ENCODE data around the gene NETO2.
"Not testable (repeated sequence)": the region's sequence is repeated elsewhere in the genome, so short reads cannot be mapped to it uniquely, and the experiment has no call there.

Gene NETO2

GRCh38 chr16:47063011-47063724 lies 80.6 kb downstream of the NETO2 start:
- no peak for DNase-seq

- no peak for DNase-seq
Observed at GRCh38 chr16:47061204-47061603, 82.5 kb downstream of the NETO2 start.

DNA sequence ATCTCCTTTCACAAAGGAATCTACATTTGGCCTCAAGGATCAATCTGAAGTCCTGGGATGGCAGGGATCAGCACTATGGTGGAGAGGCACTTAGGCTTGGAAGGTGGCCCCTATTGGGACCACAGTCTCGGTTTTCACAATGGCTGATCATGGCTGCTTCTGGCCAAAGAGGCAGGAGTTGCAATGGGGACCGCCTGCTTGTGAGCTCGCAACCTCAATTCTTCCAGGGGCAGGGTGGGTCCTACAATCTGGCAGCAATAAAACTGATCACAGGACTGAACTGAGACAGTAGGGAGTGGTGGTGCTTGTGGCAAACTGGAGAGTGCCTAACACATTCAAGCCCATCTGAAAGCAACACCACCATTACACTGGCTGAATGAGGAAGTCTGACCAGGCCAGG lies 83.1 kb downstream of the NETO2 start:
- DNase-seq: no peak

DNA sequence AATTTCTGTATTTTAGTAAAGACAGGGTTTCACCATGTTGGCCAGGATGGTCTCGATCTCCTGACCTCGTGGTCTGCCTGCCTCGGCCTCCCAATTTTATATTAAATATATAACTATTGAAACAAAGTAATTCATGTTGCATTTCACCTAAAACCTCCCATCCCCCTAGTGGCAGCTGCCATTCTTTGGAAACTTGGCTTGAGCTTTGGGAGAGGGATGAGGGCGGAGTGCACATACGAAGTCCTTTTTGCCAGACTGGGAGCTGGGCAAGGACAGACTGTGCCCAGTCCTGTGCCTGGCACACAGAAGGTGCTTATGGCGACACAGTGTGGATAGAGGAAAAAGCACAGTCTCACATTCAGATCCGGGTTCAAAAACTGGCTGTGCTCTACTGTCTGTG lies 83.8 kb downstream of the NETO2 start:
- no peak for DNase-seq

- not testable (repeated sequence) for DNase-seq
Observed at GRCh38 chr16:47059130-47059529, 84.6 kb downstream of the NETO2 start.

- no peak for DNase-seq
Observed at GRCh38 chr16:47058295-47059086, 85.3 kb downstream of the NETO2 start.

DNA sequence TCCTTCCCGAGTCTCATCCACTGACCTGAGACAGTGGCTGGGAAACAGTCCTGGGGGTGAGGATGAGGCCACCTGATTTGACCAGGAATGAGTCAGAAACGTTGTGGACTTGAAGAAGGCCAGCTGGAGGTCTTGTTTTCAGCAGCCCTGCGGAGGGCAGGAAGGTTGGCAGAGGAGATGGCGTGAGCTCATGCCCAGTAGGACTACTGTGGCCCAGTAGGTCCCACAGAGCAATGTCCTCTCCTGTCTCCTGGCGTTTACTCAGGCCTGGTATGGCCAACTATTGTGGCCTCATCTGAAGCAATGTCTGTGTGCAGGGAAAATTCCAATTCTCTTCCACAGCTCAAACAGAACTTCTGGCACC lies 86.1 kb downstream of the NETO2 start:
- no peak for DNase-seq

DNA sequence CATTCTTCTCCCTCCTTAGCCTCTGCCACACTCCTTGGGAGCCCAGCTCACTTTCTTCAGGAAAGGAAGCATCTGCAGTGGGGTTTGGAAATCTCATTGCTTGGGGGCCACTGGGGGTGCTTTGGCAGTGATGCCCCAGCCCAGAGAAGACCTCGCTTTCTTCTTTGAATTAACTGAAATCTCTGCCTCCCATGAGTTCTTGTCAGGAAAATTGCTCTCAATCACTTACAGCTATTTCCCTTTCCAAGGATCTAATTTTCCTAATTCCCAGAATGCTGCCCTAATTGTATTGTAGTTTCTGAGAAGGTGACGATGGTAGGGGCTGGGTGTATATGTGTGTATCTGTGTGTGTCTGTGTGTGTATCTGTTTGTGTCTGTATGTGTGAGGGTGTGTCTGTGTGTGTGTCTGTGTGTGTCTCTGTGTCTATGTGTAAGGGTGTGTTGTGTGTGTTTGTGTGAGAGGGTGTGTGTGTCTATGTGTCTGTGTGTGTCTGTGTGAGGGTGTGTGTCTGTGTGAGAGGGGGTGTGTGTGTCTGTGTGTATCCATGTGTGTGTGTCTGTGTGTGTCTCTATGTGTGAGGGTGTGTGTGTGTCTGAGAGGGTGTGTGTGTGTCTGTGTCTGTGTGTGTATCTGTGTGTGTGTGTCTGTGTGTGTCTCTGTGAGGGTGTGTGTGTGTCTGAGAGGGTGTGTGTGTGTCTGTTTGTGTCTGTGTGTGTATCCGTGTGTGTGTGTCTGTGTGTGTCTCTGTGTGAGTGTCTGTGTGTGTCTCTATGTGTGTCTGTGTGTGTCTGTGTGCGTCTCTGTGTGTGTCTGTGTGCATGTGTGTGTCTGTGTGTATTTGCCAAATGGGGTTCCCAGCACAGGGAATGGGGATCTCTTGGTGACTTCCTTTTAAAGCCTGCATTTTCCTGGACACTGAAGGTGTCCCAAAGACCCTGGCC lies 86.8 kb downstream of the NETO2 start:
- DNase-seq: no peak

DNA sequence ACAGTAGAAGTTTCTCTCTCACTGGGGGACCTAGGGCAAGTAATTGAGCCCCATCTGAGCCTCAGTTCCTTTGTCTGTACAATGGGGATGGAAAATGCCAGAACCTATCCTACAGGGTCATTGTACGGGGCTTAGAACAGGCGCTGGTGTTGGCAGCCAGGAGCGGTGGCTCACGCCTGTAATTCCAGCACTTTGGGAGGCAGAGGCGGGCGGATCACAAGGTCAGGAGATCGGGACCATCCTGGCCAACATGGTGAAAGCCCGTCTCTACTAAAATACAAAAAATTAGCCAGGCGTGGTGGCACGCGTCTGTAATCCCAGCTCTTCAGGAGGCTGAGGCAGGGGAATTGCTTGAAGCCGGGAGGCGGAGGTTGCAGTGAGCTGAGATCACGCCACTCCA lies 87.7 kb downstream of the NETO2 start:
- DNase-seq: not testable (repeated sequence)

DNA sequence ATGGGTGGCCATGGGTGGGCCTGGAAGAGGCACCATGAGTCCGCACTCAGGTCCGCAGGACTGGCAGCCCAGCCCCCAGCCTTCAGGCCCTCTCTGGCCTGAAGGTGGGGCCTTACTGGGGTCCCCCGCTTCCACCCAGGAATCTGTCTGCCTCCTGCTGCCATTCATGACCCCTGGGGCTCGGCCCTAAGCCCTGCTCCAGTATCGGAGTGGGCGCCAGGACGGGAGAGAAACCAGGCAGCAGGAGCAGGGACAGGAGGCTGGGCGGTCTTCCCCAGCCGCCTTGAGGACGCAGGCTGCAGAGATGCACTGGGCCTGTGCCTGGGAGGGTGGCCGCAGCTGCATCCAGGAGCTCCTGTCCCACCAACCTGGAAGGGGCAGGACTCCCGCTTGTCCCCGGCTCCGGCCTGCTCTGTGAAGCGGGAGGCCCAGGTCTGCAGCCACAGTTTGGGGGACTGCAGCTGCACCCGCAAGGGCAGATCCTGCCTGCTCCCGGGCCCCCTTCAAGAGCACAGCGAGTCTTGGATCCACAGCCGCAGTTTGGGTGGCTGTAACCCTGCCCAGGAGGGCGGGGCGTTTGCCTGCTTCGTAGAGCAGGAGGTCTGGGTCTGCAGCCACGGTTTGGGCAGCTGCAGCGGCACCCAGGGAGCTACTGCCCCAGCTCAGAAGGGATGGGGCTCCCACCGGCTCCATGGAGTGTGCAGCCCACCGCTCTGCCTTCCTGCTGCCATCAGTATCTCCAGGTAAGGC lies 88.4 kb downstream of the NETO2 start:
- DNase-seq: no peak

GRCh38 chr16:47054306-47054705 lies 89.4 kb downstream of the NETO2 start:
- DNase-seq: no peak

GRCh38 chr16:47053895-47054294 lies 89.8 kb downstream of the NETO2 start:
- DNase-seq: no peak

DNA sequence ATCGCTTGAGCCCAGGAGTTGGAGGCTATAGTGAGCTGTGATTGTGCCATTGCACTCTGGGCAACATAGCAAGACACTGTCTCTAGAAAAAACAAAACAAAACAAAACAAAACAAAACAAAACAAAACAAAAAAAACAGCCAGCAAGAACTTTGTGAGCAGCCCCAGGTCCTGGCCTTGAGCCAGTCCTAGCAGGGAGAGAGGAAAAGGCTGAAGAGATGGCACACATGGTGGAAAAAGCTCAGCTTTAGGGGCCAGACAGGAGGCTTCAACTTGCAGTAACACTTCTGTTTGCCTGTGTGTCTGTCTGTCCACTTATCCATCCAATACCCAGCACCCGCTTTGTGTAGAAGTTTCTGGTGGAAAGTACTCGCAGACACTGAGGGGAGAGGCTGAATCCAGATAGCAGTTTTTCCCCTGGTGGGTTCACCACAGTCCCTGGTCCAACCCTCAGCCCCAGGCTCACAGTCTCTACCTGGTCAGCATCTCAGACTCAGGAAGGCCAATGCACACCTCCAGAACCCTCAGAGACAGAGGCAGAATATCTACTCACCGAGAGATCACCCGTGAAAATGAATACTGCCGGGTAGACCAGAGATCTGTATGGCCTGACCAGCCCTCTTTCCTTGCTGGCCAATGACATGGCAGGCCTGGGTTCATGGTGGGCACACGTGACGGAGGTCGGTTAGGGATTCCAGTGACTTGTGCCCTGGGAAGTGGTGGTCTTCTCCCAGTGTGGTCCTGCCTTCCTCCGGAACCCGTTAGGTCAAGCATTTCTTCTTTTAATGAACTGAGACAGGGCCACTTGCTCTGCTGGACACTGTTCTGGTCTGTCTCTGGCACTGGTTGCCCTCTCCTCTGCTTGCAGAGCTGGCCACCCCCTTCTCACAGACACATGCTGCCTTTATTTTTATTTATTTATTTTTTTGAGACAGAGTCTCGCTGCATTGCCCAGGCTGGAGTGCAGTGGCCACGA lies 90.8 kb downstream of the NETO2 start:
- no peak for DNase-seq

DNA sequence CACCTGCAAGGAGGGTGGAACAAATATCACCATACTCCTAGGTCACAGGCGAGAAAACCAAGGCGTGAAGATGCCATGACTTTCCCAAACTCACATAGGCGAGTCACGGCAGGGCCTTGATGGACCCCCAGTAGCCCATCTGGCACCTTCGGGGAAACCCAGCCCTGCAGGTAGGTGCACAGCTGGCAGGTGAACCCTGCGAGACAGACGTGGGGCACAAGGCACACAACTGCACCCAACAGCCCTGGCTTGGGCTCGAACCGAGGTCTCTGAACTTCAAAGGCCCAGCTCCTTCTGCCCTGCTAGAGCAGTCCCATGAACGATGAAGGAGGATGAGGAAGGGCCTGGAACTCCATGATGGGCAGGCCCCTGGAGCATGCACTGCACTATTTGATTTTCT lies 92.7 kb downstream of the NETO2 start:
- DNase-seq: no peak

- DNase-seq: no peak
Observed at GRCh38 chr16:47049901-47050583, 93.7 kb downstream of the NETO2 start.

DNA sequence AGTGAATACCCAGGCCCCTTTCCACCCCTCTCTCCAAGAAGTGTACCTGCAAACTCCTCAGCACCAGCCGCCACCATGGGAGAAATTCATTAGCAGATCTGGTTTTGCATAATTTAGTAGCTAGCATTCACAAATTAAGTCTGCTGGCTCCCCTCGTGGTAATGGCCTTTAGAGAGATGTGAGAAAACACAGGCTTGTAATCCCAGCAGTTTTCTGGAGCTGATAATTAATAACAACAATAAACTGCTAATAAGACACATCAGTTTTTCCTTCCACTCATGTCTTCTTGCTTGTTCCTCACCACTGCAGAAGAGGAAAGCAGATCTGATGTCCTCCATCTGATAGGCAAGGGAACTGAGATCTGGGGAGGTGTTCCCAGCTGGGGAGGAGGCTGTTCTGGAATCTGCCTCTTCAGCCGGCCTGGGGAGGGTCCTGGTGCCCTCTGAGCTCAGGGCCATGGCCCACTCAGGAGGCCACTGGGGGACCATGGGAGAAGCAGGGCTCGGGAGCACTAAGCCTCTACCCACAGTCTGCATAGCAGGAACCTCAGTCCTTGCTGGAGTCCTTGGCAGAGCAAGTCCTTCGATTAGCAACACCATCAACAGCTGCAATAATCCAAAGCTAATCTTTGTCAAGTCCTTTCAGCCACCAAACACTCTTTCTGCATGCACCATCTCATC lies 96.1 kb downstream of the NETO2 start:
- no peak for DNase-seq

DNA sequence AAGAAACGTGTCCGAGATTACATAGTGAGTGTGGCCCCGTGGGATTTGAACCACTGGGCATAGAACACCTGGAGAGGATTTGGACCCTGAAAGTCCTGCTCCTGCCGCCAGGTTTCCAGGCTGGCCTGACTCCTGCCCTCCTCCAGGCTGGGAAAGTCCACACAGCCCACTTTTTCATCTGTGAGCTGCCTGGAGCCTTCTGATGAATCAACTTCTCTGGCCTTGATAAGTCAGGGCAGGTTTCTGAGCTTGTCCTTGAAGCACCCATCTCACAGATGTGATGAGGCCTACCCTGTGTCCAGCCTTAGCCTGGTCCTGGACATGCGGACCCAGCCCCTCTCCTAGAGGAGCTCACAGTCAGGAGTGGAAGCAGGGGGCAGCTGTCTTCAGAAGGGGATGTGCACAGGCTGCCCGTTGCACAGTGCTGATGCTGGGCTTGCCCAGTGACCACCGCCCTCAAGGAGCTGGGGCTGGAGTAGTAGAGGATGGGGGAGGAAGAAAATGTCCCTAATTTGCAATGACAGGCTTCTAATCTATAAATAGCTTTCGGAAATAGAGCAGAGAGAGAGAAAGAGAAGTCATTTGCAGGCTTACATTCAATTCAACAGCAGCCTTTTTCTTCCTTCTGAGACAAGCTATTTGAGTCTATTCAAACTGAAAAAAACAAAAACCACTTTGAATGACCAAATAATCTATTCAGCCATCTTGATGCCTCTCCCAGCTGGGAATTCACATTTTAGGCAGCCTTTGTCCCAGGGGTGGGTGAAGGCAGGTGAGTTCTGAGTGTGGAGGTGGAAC lies 96.8 kb downstream of the NETO2 start:
- DNase-seq: no peak

- DNase-seq: no peak
Observed at GRCh38 chr16:47045459-47045858, 98.3 kb downstream of the NETO2 start.

DNA sequence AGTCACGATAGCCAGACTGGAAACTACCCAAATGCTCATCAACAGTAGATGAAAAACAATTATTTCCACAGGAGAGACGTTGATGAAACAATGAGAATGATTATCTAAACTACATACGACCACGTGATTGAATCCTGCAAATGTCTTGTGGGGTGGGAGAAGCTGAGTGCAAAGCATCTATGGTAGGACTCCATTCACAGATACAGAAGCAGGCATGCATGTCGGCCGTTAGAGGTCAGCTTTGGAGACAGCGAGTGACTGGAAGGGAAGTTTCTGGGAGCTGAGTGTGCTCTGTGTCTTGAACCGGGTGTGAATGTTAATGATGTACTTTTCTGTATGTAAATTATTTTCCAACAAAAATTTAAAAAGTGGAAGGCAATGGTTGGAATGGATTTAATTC lies 98.7 kb downstream of the NETO2 start:
- no peak for DNase-seq
